HCT116 (cell line): ENCODE measurements around the gene TRPM3. TPM values are rescaled to one million over a fixed set of nuclear protein-coding genes. Genes with fewer than 3 reads are reported as not detected.

Source experiments
- ATAC-seq: fragments of 200-7000 bp; cut with Tn5 transposase; 2 replicates; pipeline ENCODE4 v1.9.1; 2020; ENCODE audit warnings: mild to moderate bottlenecking, moderate library complexity
- BruUV-seq: library from RNA; stranded (reverse); fragments of 400-500 nt; replicated peaks from 2 replicates; lab custom pipeline; 2021; lab: Mats Ljungman, UMichigan
- CTCF ChIA-PET: fragments of 300-600 bp; sonication (Branson Sonifier 250); formaldehyde crosslinking; loops from one replicate; lab custom pipeline; 2021; ENCODE audit warnings: antibody characterized with exemption; lab: Charles Lee
- POLR2A ChIA-PET: fragments of 300-600, 350-600 bp; sonication (Branson Sonifier 250); formaldehyde crosslinking; loops from one replicate; lab custom pipeline; 2021; ENCODE audit warnings: antibody characterized with exemption; lab: Charles Lee
- RAD21 ChIA-PET, 2 experiments: fragments of 300-600 bp; sonication (Branson Sonifier 250); formaldehyde crosslinking; loops; one replicate each; lab custom pipeline; 2023; ENCODE audit warnings: low total read pairs in 2 of 2; ENCODE audit not compliant: uncharacterized antibody in 2 of 2, unreplicated experiment in 2 of 2, low non-redundant PET in 1 of 2; lab: Charles Lee
- DNase-seq: peaks from one replicate; pipeline ENCODE4 v3.0.0-alpha.2; 2010; ENCODE audit warnings: low read depth, low spot score
- H2AFZ ChIP-seq: fragments of 200-600 bp; shearing (Covaris generic), sonication (generic); 2 replicates; pipeline ENCODE4 v1.6.1; 2017; ENCODE audit warnings: low read depth, mixed run types, mixed read lengths, antibody characterized with exemption, low read length; ENCODE audit not compliant: poor library complexity, severe bottlenecking
- H3K27ac ChIP-seq: 2 replicates; pipeline ENCODE4 v1.5.1; 2012; ENCODE audit warnings: low read depth, low read length
- H3K27me3 ChIP-seq: fragments of 200-600 bp; sonication (generic); 2 replicates; pipeline ENCODE4 v1.6.1; 2016; ENCODE audit warnings: mixed run types, low read length, mixed read lengths; ENCODE audit not compliant: insufficient read depth
- H3K36me3 ChIP-seq, 2 experiments: fragments of 200-500 bp in 1 of 2; fragments of 200-600 bp in 1 of 2; sonication (Bioruptor generic) in 1 of 2; sonication (generic) in 1 of 2; 2 replicates each; pipeline versions ENCODE4 v1.5.1 to v1.6.1; 2014 to 2016; ENCODE audit warnings: low read length in 2 of 2, inconsistent platforms in 1 of 2, mixed read lengths in 1 of 2, mixed run types in 1 of 2; ENCODE audit not compliant: insufficient read depth in 2 of 2, control insufficient read depth in 1 of 2
- H3K4me1 ChIP-seq, 2 experiments: fragments of 200-600 bp in 1 of 2; sonication (generic) in 1 of 2; 2 replicates each; pipeline versions ENCODE4 v1.5.1 to v1.6.1; 2012 to 2017; ENCODE audit warnings: low read length in 2 of 2, inconsistent platforms in 1 of 2, mild to moderate bottlenecking in 1 of 2, mixed read lengths in 1 of 2, mixed run types in 1 of 2, moderate library complexity in 1 of 2; ENCODE audit not compliant: insufficient read depth in 2 of 2, control insufficient read depth in 1 of 2
- H3K4me2 ChIP-seq: fragments of 200-600 bp; sonication (generic); 2 replicates; pipeline ENCODE4 v1.6.1; 2017; ENCODE audit warnings: mixed run types, low read length, mixed read lengths
- H3K4me3 ChIP-seq, 2 experiments: fragments of 200-600 bp in 1 of 2; sonication (generic) in 1 of 2; replicated peaks in 1 of 2; 2 replicates each; pipeline ENCODE4 v1.5.1; 2011 to 2016; ENCODE audit warnings: low read length in 2 of 2, control low read depth in 1 of 2, low read depth in 1 of 2, mild to moderate bottlenecking in 1 of 2, mixed read lengths in 1 of 2, mixed run types in 1 of 2
- H3K79me2 ChIP-seq: fragments of 200-600 bp; sonication (generic); 2 replicates; pipeline ENCODE4 v1.6.1; 2017; ENCODE audit warnings: mild to moderate bottlenecking, mixed run types, low read length, moderate library complexity, mixed read lengths; ENCODE audit not compliant: insufficient read depth
- H3K9ac ChIP-seq: fragments of 200-600 bp; sonication (generic); 2 replicates; pipeline ENCODE4 v1.6.1; 2016; ENCODE audit warnings: low read length, mixed read lengths
- H3K9me2 ChIP-seq: fragments of 200-600 bp; sonication (generic), shearing (Covaris generic); 2 replicates; pipeline ENCODE4 v1.6.1; 2017; ENCODE audit warnings: mixed run types, mild to moderate bottlenecking, moderate library complexity; ENCODE audit not compliant: insufficient read depth
- H3K9me3 ChIP-seq, 2 experiments: fragments of 200-500 bp in 1 of 2; fragments of 200-600 bp in 1 of 2; sonication (Bioruptor generic) in 1 of 2; sonication (generic) in 1 of 2; 2 replicates each; pipeline ENCODE4 v1.6.1; 2014 to 2017; ENCODE audit warnings: low read length in 2 of 2, mixed read lengths in 2 of 2, inconsistent platforms in 1 of 2, low read depth in 1 of 2, mild to moderate bottlenecking in 1 of 2, mixed run types in 1 of 2, moderate library complexity in 1 of 2; ENCODE audit not compliant: control insufficient read depth in 1 of 2, insufficient read depth in 1 of 2
- H4K20me1 ChIP-seq: fragments of 200-600 bp; sonication (generic), shearing (Covaris generic); 2 replicates; pipeline ENCODE4 v1.6.1; 2017; ENCODE audit warnings: mixed run types, mild to moderate bottlenecking, moderate library complexity; ENCODE audit not compliant: insufficient read depth
- ATF3 ChIP-seq: IDR thresholded peaks from 2 replicates; pipeline ENCODE4 v1.6.1; 2012
- CBX3 ChIP-seq: IDR thresholded peaks from 2 replicates; pipeline ENCODE4 v1.6.1; 2012; ENCODE audit warnings: low read depth
- CEBPB ChIP-seq: IDR thresholded peaks from 2 replicates; pipeline ENCODE4 v1.6.1; 2012; ENCODE audit warnings: low read depth
- CTCF ChIP-seq, 3 experiments: fragments of 200-600 bp in 1 of 3; sonication (generic) in 1 of 3; IDR thresholded peaks in 2 of 3; conservative IDR thresholded peaks in 1 of 3; 2 replicates each; pipeline ENCODE4 v1.5.1; 2012 to 2017; ENCODE audit warnings: low read depth in 2 of 3, low read length in 2 of 3, antibody characterized with exemption in 1 of 3, borderline replicate concordance in 1 of 3, control low read depth in 1 of 3, mild to moderate bottlenecking in 1 of 3, mixed read lengths in 1 of 3, mixed run types in 1 of 3, moderate library complexity in 1 of 3; ENCODE audit not compliant: insufficient read depth in 1 of 3
- EGR1 ChIP-seq: IDR thresholded peaks from 2 replicates; pipeline ENCODE4 v1.6.1; 2012; ENCODE audit warnings: low read depth
- EZH2 ChIP-seq: fragments of 200-600 bp; sonication (generic); IDR thresholded peaks from 2 replicates; pipeline ENCODE4 v1.6.1; 2017; ENCODE audit warnings: antibody characterized with exemption, mixed run types
- FOSL1 ChIP-seq: IDR thresholded peaks from 2 replicates; pipeline ENCODE4 v1.6.1; 2012; ENCODE audit warnings: low read depth
- JUND ChIP-seq: IDR thresholded peaks from 2 replicates; pipeline ENCODE4 v1.6.1; 2012
- MAX ChIP-seq: IDR thresholded peaks from 2 replicates; pipeline ENCODE4 v1.6.1; 2012
- POLR2A ChIP-seq: IDR thresholded peaks from 2 replicates; pipeline ENCODE4 v1.7.0; 2011; ENCODE audit warnings: borderline replicate concordance; ENCODE audit not compliant: insufficient read depth, insufficient read length; ENCODE audit errors: extremely low read depth
- POLR2AphosphoS5 ChIP-seq: IDR thresholded peaks from 2 replicates; pipeline ENCODE4 v1.6.1; 2011; ENCODE audit warnings: mild to moderate bottlenecking, low read depth, low read length, moderate library complexity
- RAD21 ChIP-seq: IDR thresholded peaks from 2 replicates; pipeline ENCODE4 v1.6.1; 2012; ENCODE audit warnings: low read depth, mild to moderate bottlenecking
- SIN3A ChIP-seq: IDR thresholded peaks from 2 replicates; pipeline ENCODE4 v1.6.1; 2012; ENCODE audit warnings: low read depth
- SP1 ChIP-seq: IDR thresholded peaks from 2 replicates; pipeline ENCODE4 v1.6.1; 2012; ENCODE audit warnings: low read depth
- SRF ChIP-seq: IDR thresholded peaks from 2 replicates; pipeline ENCODE4 v1.6.1; 2012; ENCODE audit warnings: low read depth
- TCF7L2 ChIP-seq: IDR thresholded peaks from 2 replicates; pipeline ENCODE4 v1.7.0; 2011; ENCODE audit warnings: borderline replicate concordance, inconsistent platforms; ENCODE audit not compliant: insufficient read depth, insufficient read length; ENCODE audit errors: extremely low read depth
- YY1 ChIP-seq: IDR thresholded peaks from 2 replicates; pipeline ENCODE4 v1.6.1; 2011; ENCODE audit warnings: low read length, low read depth, moderate library complexity, mild to moderate bottlenecking; ENCODE audit not compliant: insufficient replicate concordance; ENCODE audit errors: extremely low read depth
- ZNF274 ChIP-seq: fragments of 200-500 bp; sonication (Bioruptor generic); IDR thresholded peaks from 2 replicates; pipeline ENCODE4 v1.6.1; 2014; ENCODE audit warnings: mild to moderate bottlenecking, low read depth, low read length, inconsistent platforms
- intact Hi-C: fragments of 100-400 bp; cut with micrococcal nuclease; formaldehyde crosslinking; loops from 2 replicates; pipeline ENCODE4 v1.10.0; 2022
- total RNA-seq: library from RNA; stranded (reverse); gene quantifications from one replicate; pipeline ENCODE4 v1.2.1, GENCODE V29; 2021; ENCODE audit not compliant: unreplicated experiment
- TF ChIP-seq, protein P1 (sequence below): IDR thresholded peaks from 2 replicates; pipeline ENCODE4 v1.6.1; 2012; ENCODE audit warnings: low read depth
- TF ChIP-seq, protein P2 (sequence below): IDR thresholded peaks from 2 replicates; pipeline ENCODE4 v1.6.1; 2011; ENCODE audit warnings: mild to moderate bottlenecking, low read length, moderate library complexity; ENCODE audit not compliant: insufficient replicate concordance; ENCODE audit errors: extremely low read depth

Gene TRPM3
- total RNA-seq, 1 experiment from 2014 or later = not detected

DNA sequence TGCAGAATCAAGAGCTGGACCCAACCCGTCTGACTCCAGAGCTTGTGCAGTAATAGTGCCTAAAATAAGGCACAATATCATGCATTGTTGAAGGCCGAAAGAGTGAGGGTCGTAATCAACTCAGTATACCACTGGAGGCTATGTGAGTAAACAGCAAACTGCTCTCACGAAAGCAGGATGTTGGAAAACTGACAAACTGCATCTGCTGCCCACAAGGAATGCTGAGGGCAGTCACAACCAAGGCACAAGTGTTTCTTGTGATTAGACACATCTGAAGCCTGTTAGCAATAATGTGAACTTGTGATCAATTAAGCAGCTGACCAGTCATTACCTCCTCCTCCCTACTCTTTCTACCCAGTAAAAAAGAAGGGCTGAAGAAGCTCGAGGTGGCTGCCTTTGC lies 48.8 kb downstream of the TRPM3 start:
- peaks cover 18% of the 10 kb centered on the region; the same call in 1 of the 2 replicates for H3K27me3 ChIP-seq
- intact Hi-C loops = no loop called here
- H3K36me3 ChIP-seq = no peaks in the 10 kb centered on the region
- no peak overlapping the region for H3K27ac ChIP-seq
- ChIA-PET POLR2A (no interaction called here), CTCF (no interaction called here), RAD21 (no interaction called here)
- no peak overlapping the region for H3K9ac ChIP-seq
- H3K4me3 ChIP-seq = no peak overlapping the region
- no peaks in the 10 kb centered on the region for H3K9me2 ChIP-seq
- ATAC-seq (no peak), DNase-seq (no peak)
- H3K4me1 ChIP-seq = no peaks in the 10 kb centered on the region
- H3K4me2 ChIP-seq = no peak overlapping the region
- no peak for TF ChIP-seq CEBPB
- TF ChIP-seq CTCF (IDR thresholded peaks at IDR 0.05 in 2 of 3, conservative IDR thresholded peaks at IDR 0.05 in 1 of 3; ENCODE audit: borderline replicate concordance in 1 of 3, insufficient read depth in 1 of 3, low read depth in 2 of 3, low read length in 2 of 3) = no peak
- TF ChIP-seq CBX3 = no peak
- no peak for TF ChIP-seq TCF7L2
- TF ChIP-seq POLR2A = no peak
- no peak for TF ChIP-seq EZH2
- TF ChIP-seq FOSL1 = no peak
- TF ChIP-seq SP1 = no peak
- TF ChIP-seq POLR2AphosphoS5 = no peak
- no peak for TF ChIP-seq JUND
- TF ChIP-seq EGR1 = no peak
- TF ChIP-seq RAD21 = no peak
- TF ChIP-seq SIN3A = no peak
- TF ChIP-seq MAX = no peak
- TF ChIP-seq, protein P1, sequence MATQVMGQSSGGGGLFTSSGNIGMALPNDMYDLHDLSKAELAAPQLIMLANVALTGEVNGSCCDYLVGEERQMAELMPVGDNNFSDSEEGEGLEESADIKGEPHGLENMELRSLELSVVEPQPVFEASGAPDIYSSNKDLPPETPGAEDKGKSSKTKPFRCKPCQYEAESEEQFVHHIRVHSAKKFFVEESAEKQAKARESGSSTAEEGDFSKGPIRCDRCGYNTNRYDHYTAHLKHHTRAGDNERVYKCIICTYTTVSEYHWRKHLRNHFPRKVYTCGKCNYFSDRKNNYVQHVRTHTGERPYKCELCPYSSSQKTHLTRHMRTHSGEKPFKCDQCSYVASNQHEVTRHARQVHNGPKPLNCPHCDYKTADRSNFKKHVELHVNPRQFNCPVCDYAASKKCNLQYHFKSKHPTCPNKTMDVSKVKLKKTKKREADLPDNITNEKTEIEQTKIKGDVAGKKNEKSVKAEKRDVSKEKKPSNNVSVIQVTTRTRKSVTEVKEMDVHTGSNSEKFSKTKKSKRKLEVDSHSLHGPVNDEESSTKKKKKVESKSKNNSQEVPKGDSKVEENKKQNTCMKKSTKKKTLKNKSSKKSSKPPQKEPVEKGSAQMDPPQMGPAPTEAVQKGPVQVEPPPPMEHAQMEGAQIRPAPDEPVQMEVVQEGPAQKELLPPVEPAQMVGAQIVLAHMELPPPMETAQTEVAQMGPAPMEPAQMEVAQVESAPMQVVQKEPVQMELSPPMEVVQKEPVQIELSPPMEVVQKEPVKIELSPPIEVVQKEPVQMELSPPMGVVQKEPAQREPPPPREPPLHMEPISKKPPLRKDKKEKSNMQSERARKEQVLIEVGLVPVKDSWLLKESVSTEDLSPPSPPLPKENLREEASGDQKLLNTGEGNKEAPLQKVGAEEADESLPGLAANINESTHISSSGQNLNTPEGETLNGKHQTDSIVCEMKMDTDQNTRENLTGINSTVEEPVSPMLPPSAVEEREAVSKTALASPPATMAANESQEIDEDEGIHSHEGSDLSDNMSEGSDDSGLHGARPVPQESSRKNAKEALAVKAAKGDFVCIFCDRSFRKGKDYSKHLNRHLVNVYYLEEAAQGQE = no peak
- no peak for TF ChIP-seq ATF3
- TF ChIP-seq SRF = no peak
- TF ChIP-seq ZNF274 = no peak
- TF ChIP-seq, protein P2, sequence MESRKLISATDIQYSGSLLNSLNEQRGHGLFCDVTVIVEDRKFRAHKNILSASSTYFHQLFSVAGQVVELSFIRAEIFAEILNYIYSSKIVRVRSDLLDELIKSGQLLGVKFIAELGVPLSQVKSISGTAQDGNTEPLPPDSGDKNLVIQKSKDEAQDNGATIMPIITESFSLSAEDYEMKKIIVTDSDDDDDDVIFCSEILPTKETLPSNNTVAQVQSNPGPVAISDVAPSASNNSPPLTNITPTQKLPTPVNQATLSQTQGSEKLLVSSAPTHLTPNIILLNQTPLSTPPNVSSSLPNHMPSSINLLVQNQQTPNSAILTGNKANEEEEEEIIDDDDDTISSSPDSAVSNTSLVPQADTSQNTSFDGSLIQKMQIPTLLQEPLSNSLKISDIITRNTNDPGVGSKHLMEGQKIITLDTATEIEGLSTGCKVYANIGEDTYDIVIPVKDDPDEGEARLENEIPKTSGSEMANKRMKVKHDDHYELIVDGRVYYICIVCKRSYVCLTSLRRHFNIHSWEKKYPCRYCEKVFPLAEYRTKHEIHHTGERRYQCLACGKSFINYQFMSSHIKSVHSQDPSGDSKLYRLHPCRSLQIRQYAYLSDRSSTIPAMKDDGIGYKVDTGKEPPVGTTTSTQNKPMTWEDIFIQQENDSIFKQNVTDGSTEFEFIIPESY = no peak
- no peak for TF ChIP-seq YY1
- no peak overlapping the region for H2AFZ ChIP-seq
- no peaks in the 10 kb centered on the region for H4K20me1 ChIP-seq
- H3K79me2 ChIP-seq = no peaks in the 10 kb centered on the region
- no TSS peak for BruUV-seq
- no peaks in the 10 kb centered on the region for H3K9me3 ChIP-seq
